HepG2 (cell line): ENCODE results near the gene BLVRB. TPM values are rescaled to one million over a fixed set of nuclear protein-coding genes. Genes with fewer than 3 reads are reported as not detected.

ENCODE experiments used
- CREM ChIP-seq, 2 experiments: sonication (generic) in 1 of 2; formaldehyde crosslinking in 1 of 2; IDR thresholded peaks; 2 replicates each; pipeline versions ENCODE4 v1.4.0 to v1.6.1; 2016 to 2020; ENCODE audit warnings: antibody characterized with exemption in 1 of 2, mild to moderate bottlenecking in 1 of 2, missing genetic modification reagents in 1 of 2
- CSRNP1 ChIP-seq: sonication (generic); formaldehyde crosslinking; IDR thresholded peaks from 2 replicates; pipeline ENCODE4 v1.8.1; 2023; ENCODE audit warnings: mild to moderate bottlenecking, missing genetic modification reagents
- HNF4A ChIP-seq: sonication (generic); formaldehyde crosslinking; IDR thresholded peaks from 2 replicates; pipeline ENCODE4 v1.4.0; 2020; ENCODE audit warnings: missing genetic modification reagents
- JUN ChIP-seq: sonication (generic); formaldehyde crosslinking; IDR thresholded peaks from 2 replicates; pipeline ENCODE4 v1.4.0; 2020; ENCODE audit warnings: mild to moderate bottlenecking, missing genetic modification reagents
- KDM3A ChIP-seq: IDR thresholded peaks from 2 replicates; pipeline ENCODE4 v1.6.1; 2018; ENCODE audit warnings: low read depth, missing compliant biosample characterization
- KDM5A ChIP-seq: fragments of 200-600 bp; sonication (generic); IDR thresholded peaks from 2 replicates; pipeline ENCODE4 v1.7.0; 2018; ENCODE audit warnings: antibody characterized with exemption, mild to moderate bottlenecking, low read length, borderline replicate concordance
- KMT2B ChIP-seq: IDR thresholded peaks from 2 replicates; pipeline ENCODE4 v1.6.1; 2016; ENCODE audit warnings: missing genetic modification reagents, missing compliant biosample characterization
- MAX ChIP-seq: IDR thresholded peaks from 2 replicates; pipeline ENCODE4 v1.6.1; 2012; ENCODE audit warnings: inconsistent platforms
- PAX8 ChIP-seq: sonication (generic); formaldehyde crosslinking; IDR thresholded peaks from 2 replicates; pipeline ENCODE4 v1.8.0; 2022; ENCODE audit warnings: mild to moderate bottlenecking, missing genetic modification reagents, borderline replicate concordance
- PHF5A ChIP-seq: IDR thresholded peaks from one replicate; pipeline ENCODE4 v1.6.1; 2018; ENCODE audit warnings: low read depth, missing genetic modification reagents; ENCODE audit not compliant: unreplicated experiment
- TBX2 ChIP-seq: sonication (generic); formaldehyde crosslinking; IDR thresholded peaks from 2 replicates; pipeline ENCODE4 v1.5.0; 2020; ENCODE audit warnings: missing genetic modification reagents, mild to moderate bottlenecking, borderline replicate concordance
- TOPORS ChIP-seq: sonication (generic); formaldehyde crosslinking; IDR thresholded peaks from 2 replicates; pipeline ENCODE4 v1.8.0; 2023; ENCODE audit warnings: mild to moderate bottlenecking, missing genetic modification reagents
- ZBTB4 ChIP-seq: sonication (generic); formaldehyde crosslinking; IDR thresholded peaks from 2 replicates; pipeline ENCODE4 v1.4.0; 2020; ENCODE audit warnings: missing genetic modification reagents, mild to moderate bottlenecking, borderline replicate concordance
- ZNF20 ChIP-seq: sonication (generic); formaldehyde crosslinking; IDR thresholded peaks from 2 replicates; pipeline ENCODE4 v1.4.0; 2020; ENCODE audit warnings: mild to moderate bottlenecking, moderate library complexity, missing genetic modification reagents
- ZNF354B ChIP-seq: sonication (generic); formaldehyde crosslinking; IDR thresholded peaks from 2 replicates; pipeline ENCODE4 v1.8.0; 2022; ENCODE audit warnings: mild to moderate bottlenecking, missing genetic modification reagents
- ZNF460 ChIP-seq: sonication (generic); formaldehyde crosslinking; IDR thresholded peaks from 2 replicates; pipeline ENCODE4 v1.5.1; 2020; ENCODE audit warnings: missing genetic modification reagents, mild to moderate bottlenecking, borderline replicate concordance
- ZNF576 ChIP-seq: sonication (generic); formaldehyde crosslinking; IDR thresholded peaks from 2 replicates; pipeline ENCODE4 v1.4.0; 2020; ENCODE audit warnings: mild to moderate bottlenecking, missing genetic modification reagents
- ZNF598 ChIP-seq: sonication (generic); formaldehyde crosslinking; IDR thresholded peaks from 2 replicates; pipeline ENCODE4 v1.5.1; 2020; ENCODE audit warnings: mild to moderate bottlenecking, missing genetic modification reagents, borderline replicate concordance
- ZNF670 ChIP-seq: sonication (generic); formaldehyde crosslinking; IDR thresholded peaks from 2 replicates; pipeline ENCODE4 v1.8.0; 2022; ENCODE audit warnings: mild to moderate bottlenecking, missing genetic modification reagents, borderline replicate concordance
- ZNF703 ChIP-seq: sonication (generic); formaldehyde crosslinking; IDR thresholded peaks from 2 replicates; pipeline ENCODE4 v1.5.1; 2020; ENCODE audit warnings: missing genetic modification reagents, mild to moderate bottlenecking, moderate library complexity, borderline replicate concordance
- ZNF749 ChIP-seq: sonication (generic); formaldehyde crosslinking; IDR thresholded peaks from 2 replicates; pipeline ENCODE4 v1.8.0; 2022; ENCODE audit warnings: mild to moderate bottlenecking, missing genetic modification reagents, moderate library complexity, borderline replicate concordance
- ZNF75D ChIP-seq: sonication (generic); formaldehyde crosslinking; IDR thresholded peaks from 2 replicates; pipeline ENCODE4 v1.8.1; 2023; ENCODE audit warnings: missing genetic modification reagents, mild to moderate bottlenecking, borderline replicate concordance
- ZNF768 ChIP-seq: sonication (generic); formaldehyde crosslinking; IDR thresholded peaks from 2 replicates; pipeline ENCODE4 v1.4.0; 2020; ENCODE audit warnings: missing genetic modification reagents
- ZNF772 ChIP-seq: sonication (generic); formaldehyde crosslinking; IDR thresholded peaks from 2 replicates; pipeline ENCODE4 v1.5.0; 2020; ENCODE audit warnings: mild to moderate bottlenecking, missing genetic modification reagents
- polyA plus RNA-seq, 8 experiments: library from polyadenylated mRNA; depleted of rRNA in 3 of 8; stranded (reverse) in 7 of 8; unstranded in 1 of 8; fragments of >200 nt; fragmentation: Illumina TruSeq in 4 of 8; extraction: Trizol in 4 of 8; gene quantifications; 2 replicates each; pipeline versions ENCODE4 v1.2.1 to v1.2.3, GENCODE V29; 2011 to 2016; ENCODE audit warnings: low read depth in 4 of 8, missing spikeins in 1 of 8, mixed read lengths in 1 of 8; ENCODE audit not compliant: insufficient read depth in 1 of 8
- total RNA-seq, 5 experiments: library from RNA; depleted of rRNA; stranded (reverse); fragments of >200 nt; fragmentation: Illumina TruSeq; extraction: Trizol; gene quantifications; 2 replicates each; pipeline ENCODE4 v1.2.3, GENCODE V29; 2016; ENCODE audit warnings: low read depth in 1 of 5

The BLVRB gene
- total and polyA plus RNA-seq, 2 of the 13 experiments (the other 11 are each of a cell fraction or from before 2014, with no cell fraction given) = 25.9 to 51.4 TPM

- TF ChIP-seq CREM (IDR thresholded peaks at IDR 0.05) (0 out of 2 replicates have a peak, but pooled peaks have one; percentile 15), CREM (CRISPR knock-in tag; IDR thresholded peaks at IDR 0.05) (no peak), ZNF749 (CRISPR knock-in tag) (peak; percentile 39; the same call in 1 of the 2 replicates), CSRNP1 (CRISPR knock-in tag) (no peak), ZNF670 (CRISPR knock-in tag) (peak; percentile 54; the same call in 1 of the 2 replicates), PHF5A (CRISPR knock-in tag) (no peak), JUN (CRISPR knock-in tag) (0 out of 2 replicates have a peak, but pooled peaks have one; percentile 38), KMT2B (CRISPR knock-in tag) (peak; percentile 35; the same call in 1 of the 2 replicates), ZNF598 (peak; percentile 77; the same call in 1 of the 2 replicates), ZNF75D (no peak), ZNF576 (no peak), ZNF354B (CRISPR knock-in tag) (0 out of 2 replicates have a peak, but pooled peaks have one; percentile 57), MAX (peak; percentile 69), HNF4A (CRISPR knock-in tag) (no peak), KDM5A (no peak; the same call in 1 of the 2 replicates), ZNF768 (CRISPR knock-in tag) (peak; percentile 40; the same call in 1 of the 2 replicates), ZNF20 (CRISPR knock-in tag) (no peak), ZNF460 (CRISPR knock-in tag) (no peak), PAX8 (peak; percentile 67; the same call in 1 of the 2 replicates), KDM3A (CRISPR knock-in tag) (no peak), TBX2 (CRISPR knock-in tag) (peak; percentile 68), ZBTB4 (no peak), ZNF772 (CRISPR knock-in tag) (peak; percentile 87; the same call in 1 of the 2 replicates), ZNF703 (CRISPR knock-in tag) (no peak), TOPORS (CRISPR knock-in tag) (no peak)
Observed at GRCh38 chr19:40465557-40466218, at the start of gene BLVRB (continued).
